HepG2 (cell line): ENCODE results near the gene USP35. TPM values are rescaled to one million over a fixed set of nuclear protein-coding genes. Genes with fewer than 3 reads are reported as not detected.

Experiments
- ATAC-seq: fragments of 200-7000 bp; cut with Tn5 transposase; 3 replicates; pipeline ENCODE4 v1.9.1; 2020; ENCODE audit warnings: mild to moderate bottlenecking, moderate library complexity
- BruUV-seq: library from RNA; stranded (reverse); fragments of 400-500 nt; replicated peaks from 2 replicates; lab custom pipeline; 2021; lab: Mats Ljungman, UMichigan
- CTCF ChIA-PET: fragments of 300-600 bp; formaldehyde crosslinking; extraction: SDS; loops from one replicate; lab custom pipeline; 2021; ENCODE audit warnings: low total read pairs, inconsistent platforms, low intra/inter-chr PET ratio; lab: Yijun Ruan, JAX
- POLR2A ChIA-PET: fragments of 350-600 bp; sonication (Branson Sonifier 250); formaldehyde crosslinking; loops from one replicate; lab custom pipeline; 2020; ENCODE audit warnings: antibody characterized with exemption, inconsistent platforms; lab: Yijun Ruan, JAX
- DNase-seq: peaks from one replicate; pipeline ENCODE4 v3.0.0-alpha.2; 2015; ENCODE audit warnings: low spot score
- FAIRE-seq: peaks from 3 replicates; lab custom pipeline; 2011; peaks lifted over from hg19 to GRCh38; lab: Jason Lieb, UNC
- H2AFZ ChIP-seq: one replicate; pipeline ENCODE4 v1.6.1; 2011; ENCODE audit warnings: low read length, inconsistent platforms
- H3K27ac ChIP-seq: fragments of 300-600 bp; 3 replicates; pipeline ENCODE4 v1.8.0; 2011; ENCODE audit warnings: mixed run types, mild to moderate bottlenecking, mixed read lengths, low read length, inconsistent platforms; ENCODE audit not compliant: insufficient read depth; ENCODE audit errors: extremely low read length
- H3K27me3 ChIP-seq, 2 experiments: fragments of 200-600 bp in 1 of 2; 2 replicates in 1 of 2; 3 replicates in 1 of 2; pipeline versions ENCODE4 v1.6.0 to v1.8.0; 2011; ENCODE audit warnings: low read length in 2 of 2, mild to moderate bottlenecking in 2 of 2, moderate library complexity in 2 of 2, inconsistent platforms in 1 of 2; ENCODE audit not compliant: insufficient read depth in 2 of 2, control insufficient read depth in 1 of 2
- H3K36me3 ChIP-seq, 2 experiments: fragments of 200-600 bp in 1 of 2; replicated peaks in 1 of 2; 2 replicates in 1 of 2; 3 replicates in 1 of 2; pipeline versions ENCODE4 v1.5.1 to v1.8.0; 2011; ENCODE audit warnings: low read length in 2 of 2, inconsistent platforms in 1 of 2; ENCODE audit not compliant: insufficient read depth in 2 of 2, control insufficient read depth in 1 of 2
- H3K4me1 ChIP-seq: 2 replicates; pipeline ENCODE4 v1.5.1; 2012; ENCODE audit warnings: low read length, inconsistent platforms; ENCODE audit not compliant: insufficient read depth
- H3K4me2 ChIP-seq: 2 replicates; pipeline ENCODE4 v1.6.0; 2011; ENCODE audit warnings: low read depth, low read length, inconsistent platforms
- H3K4me3 ChIP-seq, 3 experiments: fragments of 200-600 bp in 1 of 3; sonication (generic), shearing (Covaris generic) in 1 of 3; replicated peaks in 1 of 3; 2 replicates each; pipeline ENCODE4 v1.5.1; 2011 to 2016; ENCODE audit warnings: low read length in 3 of 3, inconsistent platforms in 2 of 3, low read depth in 2 of 3, mild to moderate bottlenecking in 2 of 3, control low read depth in 1 of 3, mixed read lengths in 1 of 3; ENCODE audit not compliant: insufficient read depth in 1 of 3
- H3K79me2 ChIP-seq: one replicate; pipeline ENCODE4 v1.6.1; 2011; ENCODE audit warnings: low read length, inconsistent platforms; ENCODE audit not compliant: insufficient read depth
- H3K9ac ChIP-seq: 2 replicates; pipeline ENCODE4 v1.6.0; 2011; ENCODE audit warnings: mild to moderate bottlenecking, low read depth, low read length, inconsistent platforms; ENCODE audit not compliant: insufficient read depth
- H3K9me3 ChIP-seq: 2 replicates; pipeline ENCODE4 v1.5.1; 2012; ENCODE audit warnings: mild to moderate bottlenecking, low read length
- H4K20me1 ChIP-seq: 2 replicates; pipeline ENCODE4 v1.6.0; 2011; ENCODE audit warnings: inconsistent platforms, mild to moderate bottlenecking, low read length, moderate library complexity; ENCODE audit not compliant: insufficient read depth
- CBX1 ChIP-seq: IDR thresholded peaks from one replicate; pipeline ENCODE4 v1.6.1; 2016; ENCODE audit warnings: antibody characterized with exemption, low read depth
- CC2D1A ChIP-seq: sonication (generic); formaldehyde crosslinking; IDR thresholded peaks from 2 replicates; pipeline ENCODE4 v1.8.1; 2023; ENCODE audit warnings: mild to moderate bottlenecking, missing genetic modification reagents
- GRHL1 ChIP-seq: sonication (generic); formaldehyde crosslinking; conservative IDR thresholded peaks from 2 replicates; pipeline ENCODE4 v1.8.0; 2022; ENCODE audit warnings: missing genetic modification reagents
- HIVEP1 ChIP-seq: sonication (generic); formaldehyde crosslinking; IDR thresholded peaks from 2 replicates; pipeline ENCODE4 v1.4.0; 2020; ENCODE audit warnings: mild to moderate bottlenecking, missing genetic modification reagents
- HMG20B ChIP-seq: conservative IDR thresholded peaks from 2 replicates; pipeline ENCODE4 v1.6.1; 2016; ENCODE audit warnings: missing genetic modification reagents, missing compliant biosample characterization
- HMGXB3 ChIP-seq: sonication (generic); formaldehyde crosslinking; IDR thresholded peaks from 2 replicates; pipeline ENCODE4 v1.4.0; 2020; ENCODE audit warnings: missing genetic modification reagents, borderline replicate concordance
- MIXL1 ChIP-seq: IDR thresholded peaks from 2 replicates; pipeline ENCODE4 v1.6.1; 2016
- MYNN ChIP-seq: sonication (generic); formaldehyde crosslinking; IDR thresholded peaks from 2 replicates; pipeline ENCODE4 v1.4.0; 2020; ENCODE audit warnings: mild to moderate bottlenecking, low read depth, missing genetic modification reagents
- PPARG ChIP-seq: conservative IDR thresholded peaks from 2 replicates; pipeline ENCODE4 v1.6.1; 2016; ENCODE audit warnings: missing biosample characterization, missing genetic modification reagents
- RNF2 ChIP-seq: fragments of 450-650 bp; conservative IDR thresholded peaks from 2 replicates; pipeline ENCODE4 v1.6.1; 2016; ENCODE audit warnings: low read depth
- TCF12 ChIP-seq, 2 experiments: fragments of 450-650 bp in 1 of 2; sonication (generic) in 1 of 2; formaldehyde crosslinking in 1 of 2; IDR thresholded peaks; 2 replicates each; pipeline versions ENCODE4 v1.6.1 to v1.8.0; 2017 to 2022; ENCODE audit warnings: antibody characterized with exemption in 1 of 2, mild to moderate bottlenecking in 1 of 2, missing genetic modification reagents in 1 of 2, moderate library complexity in 1 of 2
- TCF7 ChIP-seq: sonication (generic); IDR thresholded peaks from 2 replicates; pipeline ENCODE4 v1.6.1; 2016; ENCODE audit warnings: antibody characterized with exemption, low read depth
- ZNF20 ChIP-seq: sonication (generic); formaldehyde crosslinking; IDR thresholded peaks from 2 replicates; pipeline ENCODE4 v1.4.0; 2020; ENCODE audit warnings: mild to moderate bottlenecking, moderate library complexity, missing genetic modification reagents
- ZNF235 ChIP-seq: sonication (generic); formaldehyde crosslinking; IDR thresholded peaks from 2 replicates; pipeline ENCODE4 v1.8.1; 2023; ENCODE audit warnings: mild to moderate bottlenecking, missing genetic modification reagents, borderline replicate concordance
- ZNF296 ChIP-seq: sonication (generic); formaldehyde crosslinking; conservative IDR thresholded peaks from 2 replicates; pipeline ENCODE4 v1.5.0; 2020; ENCODE audit warnings: mild to moderate bottlenecking, missing genetic modification reagents
- ZNF841 ChIP-seq: sonication (generic); formaldehyde crosslinking; IDR thresholded peaks from 2 replicates; pipeline ENCODE4 v1.8.1; 2023; ENCODE audit warnings: missing genetic modification reagents, borderline replicate concordance
- ZSCAN12 ChIP-seq: sonication (generic); formaldehyde crosslinking; IDR thresholded peaks from 2 replicates; pipeline ENCODE4 v1.9.0; 2021; ENCODE audit warnings: mild to moderate bottlenecking, missing genetic modification reagents
- WGBS: methylation state at CpG from one replicate; pipeline ENCODE4 v1.1.6; 2017; ENCODE audit warnings: low lambda C conversion rate; 5-methylcytosine and 5-hydroxymethylcytosine counted together
- in situ Hi-C: cut with HindIII; loops from 2 replicates; pipeline ENCODE4 v1.10.0; 2017; ENCODE audit warnings: low pct_unique_long_range_greater_than_20kb; ENCODE audit not compliant: extremely low pct_ligation_motif_present
- intact Hi-C: fragments of 100-400 bp; cut with micrococcal nuclease; formaldehyde crosslinking; loops from one replicate; pipeline ENCODE4 v1.10.0; 2022; ENCODE audit not compliant: unreplicated experiment
- polyA plus RNA-seq, 8 experiments: library from polyadenylated mRNA; depleted of rRNA in 3 of 8; stranded (reverse) in 7 of 8; unstranded in 1 of 8; fragments of >200 nt; fragmentation: Illumina TruSeq in 4 of 8; extraction: Trizol in 4 of 8; gene quantifications; 2 replicates each; pipeline versions ENCODE4 v1.2.1 to v1.2.3, GENCODE V29; 2011 to 2016; ENCODE audit warnings: low read depth in 4 of 8, missing spikeins in 1 of 8, mixed read lengths in 1 of 8; ENCODE audit not compliant: insufficient read depth in 1 of 8
- total RNA-seq, 5 experiments: library from RNA; depleted of rRNA; stranded (reverse); fragments of >200 nt; fragmentation: Illumina TruSeq; extraction: Trizol; gene quantifications; 2 replicates each; pipeline ENCODE4 v1.2.3, GENCODE V29; 2016; ENCODE audit warnings: low read depth in 1 of 5

Gene USP35
- total and polyA plus RNA-seq, 2 of the 13 experiments (the other 11 are each of a cell fraction or from before 2014, with no cell fraction given): 4.6 to 7.7 TPM

GRCh38 chr11:78161346-78161745, 27.4 kb upstream of the USP35 start:
- Histone ChIP-seq H2AFZ (no peak overlapping the region), H3K27me3 (no peaks in the 10 kb centered on the region), H3K27ac (no peak overlapping the region), H3K4me3 (no peak overlapping the region), H4K20me1 (no peaks in the 10 kb centered on the region), H3K79me2 (no peaks in the 10 kb centered on the region), H3K4me2 (no peak overlapping the region), H3K4me1 (peaks cover 50% of the 10 kb centered on the region), H3K9ac (no peak overlapping the region), H3K9me3 (no peaks in the 10 kb centered on the region), H3K36me3 (no peaks in the 10 kb centered on the region)
- in situ Hi-C loops (no loop called here), intact Hi-C loops (no loop called here)
- FAIRE-seq (no peak), ATAC-seq (no peak), DNase-seq (no peak)
- TF ChIP-seq CBX1 (no peak), ZNF235 (CRISPR knock-in tag) (no peak), ZSCAN12 (CRISPR knock-in tag) (no peak), MIXL1 (CRISPR knock-in tag) (no peak), ZNF841 (CRISPR knock-in tag) (no peak), ZNF20 (no peak), TCF7 (no peak), HMGXB3 (CRISPR knock-in tag) (no peak), HIVEP1 (CRISPR knock-in tag) (no peak), RNF2 (no peak), MYNN (CRISPR knock-in tag) (no peak), HMG20B (no peak), PPARG (CRISPR knock-in tag) (no peak), CC2D1A (CRISPR knock-in tag) (no peak), TCF12 (IDR thresholded peaks at IDR 0.05) (no peak), TCF12 (CRISPR knock-in tag; IDR thresholded peaks at IDR 0.05) (no peak), ZNF296 (CRISPR knock-in tag) (no peak), GRHL1 (CRISPR knock-in tag) (no peak)
- POLR2A ChIA-PET: no interaction called here
- CTCF ChIA-PET: no interaction called here
- no TSS peak for BruUV-seq
- 90% methylated on average over 2 of the region's 2 CpGs for WGBS
